D721Med (cell line): ENCODE measurements around the gene RIPOR2.

Source experiments
- DNase-seq: peaks from one replicate; pipeline ENCODE4 v3.0.0; 2011; ENCODE audit warnings: low spot score; ENCODE audit not compliant: insufficient read length
- FAIRE-seq: peaks from 2 replicates; lab custom pipeline; 2011; peaks lifted over from hg19 to GRCh38; lab: Jason Lieb, UNC
- TF ChIP-seq, protein P1 (sequence below): IDR thresholded peaks from 2 replicates; pipeline ENCODE4 v1.5.1; 2012; ENCODE audit warnings: mild to moderate bottlenecking, control low read depth; ENCODE audit not compliant: insufficient read depth; ENCODE audit errors: missing control alignments

Gene RIPOR2

DNA sequence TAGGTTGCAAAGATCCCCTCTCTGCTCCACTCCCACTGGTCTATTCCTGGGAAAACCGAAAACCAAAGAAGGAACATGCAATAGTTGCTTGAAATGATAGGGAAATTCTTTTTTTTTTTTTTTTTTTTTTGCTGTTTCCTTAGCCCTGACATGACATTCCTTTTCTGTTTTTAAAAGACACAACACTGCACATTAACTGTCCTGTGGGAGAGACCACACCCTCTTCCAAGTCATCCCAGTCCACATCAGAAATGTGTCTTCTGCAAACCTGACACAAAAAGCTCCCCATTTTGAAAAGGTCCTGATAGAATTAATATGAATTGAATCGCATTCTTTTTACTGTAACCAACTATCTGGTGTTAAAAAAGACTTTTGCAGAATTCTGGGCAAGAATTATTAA lies 43.4 kb upstream of the RIPOR2 start:
- DNase-seq = no peak
- TF ChIP-seq, protein P1, sequence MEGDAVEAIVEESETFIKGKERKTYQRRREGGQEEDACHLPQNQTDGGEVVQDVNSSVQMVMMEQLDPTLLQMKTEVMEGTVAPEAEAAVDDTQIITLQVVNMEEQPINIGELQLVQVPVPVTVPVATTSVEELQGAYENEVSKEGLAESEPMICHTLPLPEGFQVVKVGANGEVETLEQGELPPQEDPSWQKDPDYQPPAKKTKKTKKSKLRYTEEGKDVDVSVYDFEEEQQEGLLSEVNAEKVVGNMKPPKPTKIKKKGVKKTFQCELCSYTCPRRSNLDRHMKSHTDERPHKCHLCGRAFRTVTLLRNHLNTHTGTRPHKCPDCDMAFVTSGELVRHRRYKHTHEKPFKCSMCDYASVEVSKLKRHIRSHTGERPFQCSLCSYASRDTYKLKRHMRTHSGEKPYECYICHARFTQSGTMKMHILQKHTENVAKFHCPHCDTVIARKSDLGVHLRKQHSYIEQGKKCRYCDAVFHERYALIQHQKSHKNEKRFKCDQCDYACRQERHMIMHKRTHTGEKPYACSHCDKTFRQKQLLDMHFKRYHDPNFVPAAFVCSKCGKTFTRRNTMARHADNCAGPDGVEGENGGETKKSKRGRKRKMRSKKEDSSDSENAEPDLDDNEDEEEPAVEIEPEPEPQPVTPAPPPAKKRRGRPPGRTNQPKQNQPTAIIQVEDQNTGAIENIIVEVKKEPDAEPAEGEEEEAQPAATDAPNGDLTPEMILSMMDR = no peak
- no peak for FAIRE-seq

DNA sequence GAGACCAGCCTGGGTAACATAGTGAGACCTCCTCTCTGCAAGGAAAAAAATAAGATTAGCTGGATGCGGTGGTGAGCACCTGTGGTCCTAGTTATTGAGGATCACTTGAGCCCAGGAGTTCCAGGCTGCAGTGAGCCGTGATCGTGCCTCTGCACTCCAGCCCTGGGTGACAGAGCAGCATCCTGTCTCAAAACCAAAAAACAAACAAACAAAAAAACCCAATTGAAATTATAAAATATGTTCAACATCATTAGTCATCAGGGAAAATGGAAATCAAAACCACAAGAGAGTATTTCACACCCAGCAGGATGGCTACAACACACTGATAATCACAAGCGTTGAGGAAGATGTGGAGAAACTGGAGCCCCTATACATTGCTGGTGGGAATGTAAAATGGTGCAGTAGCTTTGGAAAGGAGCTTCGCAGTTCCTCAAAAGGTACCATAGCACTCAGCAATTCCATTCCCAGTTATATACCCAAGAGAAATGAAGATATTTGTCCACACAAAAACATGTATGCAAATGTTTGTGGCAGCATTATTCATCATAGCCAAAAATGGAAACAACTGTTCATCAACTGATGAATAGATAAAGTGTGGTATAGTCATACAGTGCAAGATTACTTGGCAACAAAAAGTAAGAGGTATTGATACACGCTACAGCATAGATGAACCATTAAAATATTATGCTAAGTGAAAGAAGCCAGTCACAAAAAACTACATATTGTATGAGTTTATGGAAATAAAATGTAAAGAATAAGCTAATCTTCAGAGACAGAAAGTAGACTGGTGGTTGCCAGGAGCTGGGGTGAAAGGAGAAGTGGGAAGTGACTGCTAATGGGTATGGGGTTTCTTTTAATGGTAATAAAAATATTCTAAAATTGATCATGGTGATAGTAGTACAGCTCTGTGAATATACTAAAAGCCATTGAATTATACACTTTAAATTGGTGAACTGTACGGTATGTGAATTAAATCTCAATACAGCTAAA lies 38.7 kb upstream of the RIPOR2 start:
- DNase-seq (no peak), FAIRE-seq (no peak)
- TF ChIP-seq, protein P1 = no peak

DNA sequence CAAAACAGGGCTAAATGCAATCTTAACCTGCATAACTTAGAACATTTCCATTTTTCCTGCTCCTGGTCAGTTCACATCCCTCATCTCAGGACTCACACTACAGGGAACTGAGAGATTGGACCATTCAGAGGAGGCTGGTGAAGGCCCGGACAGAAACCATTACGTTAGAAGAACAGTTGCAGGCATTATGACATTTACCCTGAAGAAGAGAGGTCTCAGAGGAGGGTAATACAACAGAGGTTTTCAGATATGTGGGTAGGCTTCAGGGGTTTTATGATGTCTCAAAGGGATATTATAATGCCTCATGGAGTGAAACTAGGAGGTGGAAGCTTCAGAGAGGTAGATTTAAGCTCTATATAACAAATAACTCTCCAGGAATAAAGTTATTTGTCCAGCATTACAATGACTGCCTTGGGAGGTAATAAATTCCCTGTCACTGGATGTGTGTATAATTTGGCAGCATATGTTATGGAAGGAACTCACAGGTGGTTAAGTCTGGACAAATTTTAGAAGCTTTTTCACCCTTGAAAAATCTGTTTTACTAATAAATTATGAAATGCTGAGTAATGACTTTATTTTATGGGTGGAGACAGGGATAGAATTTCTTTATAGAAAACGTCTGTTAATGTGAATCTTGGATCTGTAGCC lies 36.7 kb upstream of the RIPOR2 start:
- TF ChIP-seq, protein P1 = no peak
- no peak for DNase-seq
- FAIRE-seq = no peak

DNA sequence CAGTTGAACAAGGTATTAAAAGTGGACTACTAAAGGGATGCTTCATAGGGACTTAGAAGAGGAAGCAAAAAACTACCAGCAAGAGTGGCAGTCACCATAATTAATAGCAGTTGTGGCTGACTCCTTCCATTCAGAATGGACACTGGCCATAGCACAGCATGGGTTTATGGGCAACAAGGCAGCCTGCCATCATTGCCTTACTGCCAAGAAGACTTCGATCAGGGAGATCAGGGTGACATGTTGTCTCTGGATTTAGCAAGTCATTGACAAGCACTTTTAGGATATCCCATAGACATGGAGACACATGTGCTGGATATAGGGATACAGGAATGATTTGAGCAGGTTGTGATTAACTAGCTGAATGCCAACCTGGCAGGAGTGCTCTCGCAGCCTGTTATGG lies 35.3 kb upstream of the RIPOR2 start:
- FAIRE-seq = no peak
- TF ChIP-seq, protein P1 = no peak
- DNase-seq = no peak

DNA sequence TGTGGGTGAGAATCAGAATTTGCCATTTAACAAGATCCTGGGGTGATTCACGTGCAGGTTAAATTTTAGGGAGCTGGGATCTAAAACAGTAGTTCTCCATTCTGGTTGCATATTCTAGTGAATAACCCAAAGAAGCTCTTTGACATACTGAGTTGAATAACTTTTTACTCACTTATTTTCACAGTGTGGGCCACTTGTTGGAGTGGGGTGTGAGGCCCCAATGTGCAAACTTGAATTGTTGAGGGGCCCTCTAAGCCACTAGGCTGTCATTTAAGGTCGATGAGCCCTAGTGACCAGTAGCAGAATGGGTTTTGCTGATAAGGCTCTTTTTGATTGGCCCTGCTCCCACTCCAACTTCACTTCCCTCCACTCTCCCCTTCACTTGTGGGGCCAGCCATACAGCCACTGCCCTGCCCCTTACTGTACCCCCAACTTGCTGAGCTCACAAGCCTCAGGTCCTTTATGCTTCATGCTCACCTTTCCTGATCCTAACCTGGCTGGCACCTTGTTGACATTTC lies 33.6 kb upstream of the RIPOR2 start:
- TF ChIP-seq, protein P1 = no peak
- FAIRE-seq (no peak), DNase-seq (no peak)

DNA sequence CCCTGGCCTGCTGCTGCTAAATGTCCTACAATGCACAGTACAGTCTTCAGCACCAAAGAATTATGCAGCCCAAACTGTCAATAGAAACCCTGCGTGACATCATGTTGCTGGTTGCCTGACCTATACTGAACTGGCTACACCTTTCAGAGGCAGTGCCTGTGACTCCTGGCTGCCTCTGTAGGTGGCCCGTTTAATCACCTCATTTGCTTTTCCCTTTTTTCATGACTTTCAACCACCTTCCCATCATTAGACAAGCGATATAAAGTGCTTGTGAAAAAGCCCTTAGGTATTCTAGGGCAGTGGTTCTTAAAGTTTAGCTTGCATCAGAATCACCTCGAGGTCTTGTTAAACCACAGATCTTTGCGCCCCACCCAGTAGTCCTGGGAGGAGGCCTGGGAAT lies 33.0 kb upstream of the RIPOR2 start:
- TF ChIP-seq, protein P1 = no peak
- FAIRE-seq (no peak), DNase-seq (no peak)

DNA sequence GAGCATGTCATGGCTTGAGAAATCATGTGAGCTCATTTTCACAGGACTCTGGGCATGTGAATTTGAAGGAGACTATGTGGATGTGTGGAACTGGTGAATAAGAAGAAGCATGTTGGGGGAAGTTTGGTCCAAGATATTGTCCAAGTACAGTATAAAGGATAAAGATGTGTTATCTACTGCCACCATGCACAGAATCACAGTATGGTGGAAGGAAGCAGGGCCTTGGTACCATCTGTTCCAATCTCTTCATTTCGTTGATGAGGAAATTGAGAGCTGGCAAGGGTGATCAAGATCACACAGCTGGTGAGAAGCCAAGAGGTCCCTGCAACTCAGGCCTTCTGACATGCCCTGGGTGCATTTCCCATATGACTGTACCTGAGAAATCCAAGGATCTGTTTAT lies 31.5 kb upstream of the RIPOR2 start:
- FAIRE-seq (no peak), DNase-seq (no peak)
- TF ChIP-seq, protein P1 = no peak
